GM21786 (cell line): ENCODE measurements around the gene NAT10.

Experiments used
- ATAC-seq: cut with Tn5 transposase; IDR thresholded peaks from one replicate; pipeline ENCODE4 v1.9.1; 2021; ENCODE audit not compliant: unreplicated experiment

Gene NAT10

DNA sequence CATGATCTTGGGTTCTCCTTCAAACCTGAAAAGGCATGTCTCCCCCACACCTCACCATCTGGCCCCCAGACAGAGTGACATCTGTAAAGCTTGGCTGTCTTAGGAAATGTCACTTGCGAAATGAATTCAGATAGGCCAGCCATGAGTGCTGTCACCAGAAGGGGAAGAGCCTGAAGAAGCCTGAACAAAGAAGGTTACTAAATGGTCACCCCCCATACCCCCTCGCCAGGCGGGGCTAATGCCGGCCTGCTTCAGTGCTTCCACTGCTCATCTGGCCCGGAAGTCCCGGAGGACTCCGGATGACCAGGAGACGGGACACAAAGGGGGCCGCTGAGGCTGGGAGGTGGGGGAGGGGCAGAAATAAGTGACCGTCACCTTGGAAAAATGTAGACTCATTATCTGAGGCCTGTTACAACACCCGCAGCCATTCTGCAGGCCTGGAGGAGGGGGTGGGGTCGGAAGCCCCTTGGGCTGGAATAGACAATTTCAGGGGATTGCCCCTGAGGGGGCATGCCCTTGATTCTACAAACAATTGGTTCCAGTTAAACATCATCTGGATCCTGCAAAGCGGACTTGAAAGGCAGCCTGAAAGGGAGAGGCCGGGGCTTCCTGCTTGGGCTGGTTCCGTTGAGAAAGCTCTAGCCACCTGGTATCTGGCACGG lies 43.2 kb downstream of the NAT10 start:
- ATAC-seq = no peak

DNA sequence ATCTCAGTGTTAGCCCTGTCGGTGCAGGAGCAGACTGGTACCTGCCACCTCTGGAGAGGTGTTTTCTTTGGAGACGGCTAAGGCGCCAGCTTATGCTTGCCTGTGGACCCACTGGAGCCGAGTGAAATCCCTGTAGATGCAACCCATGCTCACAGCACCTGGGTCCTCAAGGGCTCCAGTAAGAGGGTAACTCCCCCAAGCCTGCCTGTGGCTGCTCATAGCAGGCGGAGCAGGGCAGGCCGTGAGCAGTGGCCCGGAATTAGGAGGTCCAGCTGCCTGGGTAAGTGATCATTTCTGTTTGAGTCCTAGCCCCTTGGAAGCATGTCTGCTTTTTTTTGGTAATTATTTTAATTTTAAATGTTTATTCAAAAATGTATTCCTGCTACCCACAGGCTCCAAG lies 43.8 kb downstream of the NAT10 start:
- no peak for ATAC-seq

DNA sequence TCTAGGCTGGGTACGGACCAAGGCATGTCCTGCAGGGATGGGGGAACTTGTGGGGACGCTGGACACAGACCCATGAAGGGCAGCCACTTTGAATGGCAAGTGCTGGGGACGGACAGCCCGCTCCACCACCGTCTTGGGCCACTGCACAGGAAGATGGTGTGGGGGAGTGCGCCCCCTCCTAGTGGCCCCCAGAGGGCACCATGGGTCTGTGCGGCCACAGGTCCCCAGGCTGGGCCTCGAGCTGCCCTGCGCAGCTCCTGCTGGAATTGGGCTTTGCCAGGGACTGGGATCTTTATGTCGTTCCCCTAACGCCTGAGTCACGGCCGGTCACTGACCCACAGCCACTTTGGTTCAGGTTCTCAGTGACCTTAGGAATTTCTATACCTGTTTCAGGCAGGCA lies 44.4 kb downstream of the NAT10 start:
- no peak for ATAC-seq

DNA sequence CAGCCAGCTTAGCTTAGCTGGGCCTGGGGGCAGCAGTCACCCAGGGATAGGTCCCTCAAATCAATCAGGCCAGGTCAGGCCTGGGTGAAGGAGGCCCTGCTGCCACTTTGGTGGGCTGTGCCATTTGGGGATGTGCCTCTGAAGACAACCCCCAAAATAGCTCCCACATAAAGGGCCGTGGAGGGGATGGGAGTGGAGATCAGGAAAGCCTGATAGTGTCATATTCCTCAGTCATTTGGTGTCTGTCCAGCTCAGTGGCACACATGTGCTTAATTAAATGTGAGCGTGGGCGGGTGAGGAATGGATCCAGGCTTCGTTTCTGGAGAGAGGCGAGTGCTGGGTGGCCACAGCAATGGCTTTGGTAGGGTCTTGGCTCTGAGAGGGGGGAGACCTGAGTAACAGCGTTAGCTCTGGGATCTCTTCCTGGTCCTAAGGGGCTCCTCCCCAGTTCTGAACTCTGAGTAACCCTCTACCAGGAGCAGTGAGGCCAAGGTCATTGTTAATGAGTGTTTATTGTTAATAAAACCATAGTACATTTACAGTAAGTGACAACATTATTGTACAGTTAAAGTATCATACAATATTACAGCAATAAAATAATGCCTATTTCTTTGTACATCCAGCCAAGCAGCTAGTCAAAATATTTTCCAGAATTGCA lies 45.2 kb downstream of the NAT10 start:
- no peak for ATAC-seq

DNA sequence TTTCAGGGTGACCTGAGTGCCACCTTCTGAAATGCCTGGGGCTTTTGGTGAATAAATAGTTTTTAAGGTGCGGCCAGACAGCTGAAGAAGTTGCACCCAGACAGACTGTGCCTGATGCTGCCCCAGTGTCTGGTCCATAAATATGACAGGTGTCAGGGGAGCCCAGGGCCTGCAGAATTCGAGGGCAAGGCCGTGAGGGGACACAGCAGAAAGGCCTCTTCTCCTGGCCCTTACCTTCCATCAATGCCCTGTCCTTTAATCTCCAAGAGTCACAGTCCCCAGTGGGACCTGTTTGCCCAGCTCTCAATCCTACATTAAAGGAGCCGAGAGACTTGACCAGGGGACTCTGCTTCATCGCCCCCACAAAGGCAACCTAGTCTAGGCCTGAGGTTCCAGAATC lies 45.7 kb downstream of the NAT10 start:
- no peak for ATAC-seq

DNA sequence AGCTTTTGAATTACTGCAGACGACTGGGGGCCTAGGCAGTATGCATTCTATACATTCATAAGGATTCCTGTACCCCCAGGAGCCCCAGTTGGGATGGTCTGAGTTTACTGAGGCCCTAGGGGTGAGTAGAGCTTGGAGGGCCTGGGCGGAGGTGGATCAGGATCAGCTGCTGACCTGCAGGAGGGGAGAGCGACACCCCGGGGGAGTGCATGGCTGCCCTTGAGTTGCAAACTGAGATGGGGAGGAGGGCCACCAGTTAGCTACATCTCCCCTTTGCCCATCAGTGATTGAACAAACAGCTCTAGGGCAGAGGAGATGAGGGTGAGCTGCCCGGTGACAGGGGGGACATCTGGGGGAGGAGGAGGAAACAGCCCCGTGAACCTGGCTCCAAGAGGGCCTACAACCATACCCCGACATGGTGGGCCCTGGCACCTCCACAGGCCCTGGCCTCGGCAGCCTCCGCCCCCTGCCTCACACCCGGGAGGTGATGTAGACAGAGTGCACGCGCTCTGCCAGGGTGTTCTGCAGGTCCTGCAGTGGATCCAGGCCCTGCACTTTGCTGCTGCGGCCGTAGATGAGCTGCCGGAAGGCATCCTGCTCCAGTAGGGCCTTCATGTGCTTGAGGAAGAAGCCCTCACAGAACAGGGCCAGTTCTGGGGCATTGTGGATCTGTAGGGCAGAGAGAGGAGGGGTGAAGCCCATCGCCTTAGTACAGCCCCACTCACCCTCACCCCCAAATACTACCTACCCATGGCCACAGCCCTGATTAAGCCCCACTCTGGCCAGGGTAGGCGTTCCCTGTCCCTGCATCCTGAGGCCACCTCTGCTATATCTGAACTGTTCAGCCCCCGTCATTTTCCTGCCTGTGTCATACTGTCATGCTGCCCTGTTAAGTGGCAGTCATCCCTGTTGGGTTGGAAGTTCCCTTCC lies 46.8 kb downstream of the NAT10 start:
- no peak for ATAC-seq

DNA sequence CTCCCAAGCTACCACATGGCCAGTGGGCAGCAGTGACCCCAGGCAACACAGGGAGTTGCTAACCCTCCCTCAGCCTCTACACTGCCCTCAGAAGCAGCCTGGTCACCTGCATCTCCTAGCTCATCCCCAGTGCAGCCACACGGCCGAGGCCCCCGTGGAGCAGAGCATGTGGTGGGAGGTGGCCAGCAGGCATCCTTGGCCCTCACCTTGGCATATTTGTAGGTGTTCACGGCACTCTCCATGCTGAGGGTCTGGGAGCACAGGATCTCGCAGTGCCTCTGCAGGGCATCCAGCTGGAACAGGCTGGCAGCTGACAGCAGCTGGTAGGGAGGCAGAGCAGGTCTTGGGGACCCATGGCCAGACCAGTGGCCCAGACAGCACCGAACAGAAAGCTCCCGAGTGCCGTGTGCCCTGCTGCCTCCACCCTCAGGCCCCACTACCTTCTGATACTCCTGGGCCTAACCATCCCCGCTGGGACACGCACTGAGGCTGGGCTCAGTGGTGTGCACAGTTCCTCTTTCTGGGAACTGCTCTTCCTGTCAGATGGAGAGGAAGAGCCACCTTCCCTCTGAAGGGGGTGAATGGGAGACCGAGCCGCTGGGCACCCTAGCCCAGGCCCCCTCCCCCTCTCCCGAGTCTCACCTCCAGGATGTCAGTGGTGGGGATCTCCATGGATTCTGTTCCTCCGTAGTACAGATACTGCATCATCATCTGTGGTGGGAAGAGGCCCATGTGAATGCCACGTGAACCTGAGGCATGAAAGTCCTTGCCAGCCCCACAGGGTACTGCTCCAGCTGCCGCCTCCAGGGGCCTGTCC lies 48.8 kb downstream of the NAT10 start:
- ATAC-seq = peak; percentile 73

DNA sequence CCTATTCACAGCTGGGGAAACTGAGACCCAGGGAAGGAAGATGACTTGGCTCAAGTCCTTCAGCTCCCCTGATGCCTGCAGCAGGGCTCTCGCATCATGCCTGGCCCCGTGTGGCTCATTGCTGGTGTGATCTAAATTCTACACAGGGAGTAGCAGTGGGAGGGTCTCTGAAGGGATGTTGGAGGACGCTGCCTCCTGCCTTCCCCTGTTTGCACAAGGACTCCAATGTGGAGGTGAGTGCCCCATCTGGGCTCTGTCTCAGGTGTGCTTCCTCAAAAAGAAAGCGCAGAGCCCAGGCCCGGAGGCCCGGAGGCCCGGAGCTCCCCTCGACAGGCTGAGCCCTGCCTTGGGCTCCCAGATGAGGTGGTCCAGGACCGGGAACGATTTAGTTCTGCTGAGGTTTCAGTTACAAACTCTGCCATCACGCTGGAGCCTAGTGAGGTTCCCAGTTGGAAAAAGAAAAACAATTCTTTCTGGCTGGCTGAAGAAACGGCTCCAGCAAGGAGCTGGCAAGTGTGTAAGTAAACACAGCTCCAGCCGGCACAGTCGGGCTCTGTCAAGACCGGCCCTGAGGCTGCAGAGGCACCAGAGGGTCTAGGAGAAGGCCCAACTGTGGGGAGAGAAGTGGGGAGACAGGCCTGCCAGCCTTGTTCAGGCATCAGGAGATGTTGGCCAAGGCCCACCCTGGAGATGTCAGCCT lies 49.8 kb downstream of the NAT10 start:
- no peak for ATAC-seq

DNA sequence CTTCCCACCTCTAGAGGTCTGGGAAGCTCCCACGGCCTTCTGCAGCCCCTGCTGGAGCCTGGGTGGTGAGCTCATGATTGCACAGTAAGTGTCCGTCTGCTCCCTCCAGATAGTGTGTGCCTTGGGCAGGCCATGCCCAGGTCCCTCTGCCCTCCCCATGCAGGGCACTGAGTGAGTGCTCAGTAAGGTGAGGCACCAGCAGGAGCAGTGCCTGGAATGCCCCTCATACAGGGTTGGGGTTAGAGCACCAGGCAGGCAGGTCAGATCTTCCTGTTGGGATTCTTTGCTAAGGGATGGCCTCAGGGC lies 50.3 kb downstream of the NAT10 start:
- ATAC-seq = no peak

DNA sequence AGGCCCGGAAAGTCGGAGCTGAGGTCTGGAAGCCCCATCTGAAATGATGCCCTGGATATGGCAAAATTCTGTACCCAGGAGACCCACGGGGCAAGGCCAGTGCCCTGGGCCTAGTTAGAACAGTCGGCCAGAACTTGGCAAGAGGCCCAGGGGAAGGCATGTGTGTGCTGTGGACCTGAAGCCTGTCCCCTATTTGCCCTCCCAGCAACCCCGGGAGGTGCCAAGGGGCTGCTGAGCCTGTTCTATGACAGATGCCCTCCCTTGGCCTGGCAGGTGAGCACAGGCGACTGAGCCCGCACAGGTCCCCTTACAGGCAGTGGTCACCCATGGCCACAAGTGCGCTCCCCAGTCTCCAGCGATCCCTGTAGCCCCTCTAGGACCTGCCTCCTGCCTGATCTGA lies 51.7 kb downstream of the NAT10 start:
- ATAC-seq = no peak

DNA sequence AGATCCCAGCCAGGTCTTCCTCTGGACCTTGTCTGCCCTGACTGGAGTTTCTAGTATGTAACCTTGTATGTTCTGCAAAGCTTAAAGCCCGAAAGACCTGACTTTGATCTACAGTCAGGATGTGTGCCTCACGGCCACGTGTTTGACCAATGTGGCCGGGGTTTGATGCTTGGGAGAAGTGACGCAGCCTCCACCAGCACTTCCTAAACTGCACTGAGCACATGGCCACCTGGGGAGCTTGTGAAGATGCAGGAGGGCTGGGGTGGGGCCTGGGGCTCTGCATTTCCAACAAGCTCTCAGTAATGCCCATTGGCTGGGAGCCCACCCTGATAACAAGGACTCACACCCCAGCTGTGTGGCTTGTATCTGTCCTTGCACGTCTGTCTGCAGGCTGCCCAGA lies 53.2 kb downstream of the NAT10 start:
- ATAC-seq = no peak

DNA sequence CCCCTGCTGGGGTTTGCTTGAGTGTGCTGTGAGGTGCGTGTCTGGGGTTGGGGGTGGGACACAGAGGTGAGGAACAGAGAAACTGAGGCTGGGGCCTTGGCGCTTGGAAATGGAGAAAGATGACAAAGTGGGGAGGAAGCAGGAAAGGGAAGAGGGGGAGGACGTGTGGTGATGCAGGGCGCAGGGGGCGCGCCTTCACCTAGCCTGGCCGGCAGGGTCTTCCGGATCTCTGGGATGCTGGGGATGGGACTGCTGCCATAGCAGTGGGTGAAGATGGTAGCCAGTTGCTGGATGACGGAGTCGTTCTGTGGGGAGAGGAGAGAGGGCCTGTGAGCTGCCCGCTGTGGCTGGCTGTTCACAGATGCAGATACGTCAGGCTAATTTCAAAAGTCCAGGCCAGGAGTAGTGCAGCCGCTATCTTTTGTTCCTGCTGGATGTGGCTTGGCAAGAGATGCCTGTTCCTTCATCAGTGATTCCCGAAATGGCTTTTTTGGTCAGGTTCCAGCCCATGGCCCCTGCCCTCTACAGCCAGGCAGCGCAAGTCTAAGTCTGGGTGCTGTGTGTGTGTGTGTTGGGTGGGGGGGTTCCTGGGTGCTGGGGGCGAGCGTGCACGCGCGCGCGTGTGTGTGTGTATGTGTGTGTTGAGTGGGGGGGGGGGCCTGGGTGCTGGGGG lies 54.8 kb downstream of the NAT10 start:
- no peak for ATAC-seq

DNA sequence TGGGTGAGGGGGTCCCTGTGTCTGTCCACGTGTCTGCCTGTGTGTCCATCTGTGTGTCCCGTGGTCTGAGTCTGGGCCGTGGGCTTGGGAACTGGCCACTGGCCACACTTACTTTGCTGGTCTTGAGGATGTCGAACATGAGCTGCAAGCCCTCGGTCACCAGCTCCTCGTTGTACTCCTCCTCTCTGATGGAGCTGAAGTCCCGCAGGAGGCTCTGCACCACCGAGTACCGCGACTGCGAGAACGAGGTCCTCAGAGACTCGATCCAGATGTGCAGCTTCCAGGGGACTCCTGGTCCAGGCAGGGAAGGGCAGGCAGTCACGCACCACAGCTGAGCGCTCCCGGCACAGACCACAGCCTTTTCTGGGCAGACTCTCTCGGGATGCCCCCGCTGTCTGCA lies 55.4 kb downstream of the NAT10 start:
- ATAC-seq = no peak

DNA sequence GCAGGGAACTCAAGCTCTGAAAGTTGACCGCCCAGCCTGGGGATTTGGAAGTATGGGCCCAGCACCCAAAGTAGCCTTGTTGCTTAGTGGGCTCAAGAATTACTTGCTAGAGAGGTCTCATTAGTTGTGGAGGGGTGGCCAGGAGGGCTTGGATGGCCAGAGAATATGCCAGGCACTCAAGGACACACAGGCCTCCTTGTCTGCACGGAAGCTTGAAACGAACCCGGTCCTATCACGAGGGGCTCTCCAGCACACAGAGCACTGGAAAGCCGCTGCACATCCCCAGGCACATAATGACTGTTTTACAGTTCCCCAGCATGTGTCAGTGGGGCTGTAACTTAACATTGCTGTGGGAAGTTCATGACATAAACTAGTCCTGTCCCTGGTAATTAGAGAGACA lies 55.9 kb downstream of the NAT10 start:
- ATAC-seq = no peak

DNA sequence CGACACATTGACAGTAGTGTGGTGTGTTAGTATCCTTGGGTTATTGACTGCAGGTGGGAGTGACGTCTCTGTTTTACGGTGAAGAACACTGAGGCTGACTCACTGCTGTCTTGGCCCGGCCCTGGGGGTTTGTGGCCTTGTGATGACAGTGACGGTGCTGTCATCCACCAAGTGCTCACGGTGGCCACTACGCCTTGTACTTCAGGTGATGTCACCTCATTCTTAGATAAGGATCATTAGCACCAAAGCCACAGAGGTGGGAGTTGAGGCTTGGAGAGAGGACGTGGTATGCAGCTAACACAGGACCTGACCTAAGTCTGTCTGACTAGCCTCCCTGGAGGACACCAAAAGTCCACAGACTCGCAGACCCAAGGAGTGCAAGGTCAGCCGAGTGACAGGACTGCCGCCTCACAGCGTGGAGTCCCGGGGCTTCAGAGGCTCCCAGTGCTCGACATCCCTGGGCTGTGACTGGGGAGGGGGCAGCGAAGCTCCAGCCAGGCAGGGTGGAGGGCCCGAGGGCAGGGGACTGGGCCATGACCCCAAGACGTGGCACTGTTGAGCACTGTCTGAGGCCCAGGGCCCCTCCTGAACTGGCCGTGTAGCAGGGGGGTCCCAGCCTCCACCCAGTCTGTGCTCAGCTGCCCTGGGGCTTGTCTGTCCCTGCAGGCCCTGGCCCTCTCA lies 56.5 kb downstream of the NAT10 start:
- ATAC-seq = no peak

DNA sequence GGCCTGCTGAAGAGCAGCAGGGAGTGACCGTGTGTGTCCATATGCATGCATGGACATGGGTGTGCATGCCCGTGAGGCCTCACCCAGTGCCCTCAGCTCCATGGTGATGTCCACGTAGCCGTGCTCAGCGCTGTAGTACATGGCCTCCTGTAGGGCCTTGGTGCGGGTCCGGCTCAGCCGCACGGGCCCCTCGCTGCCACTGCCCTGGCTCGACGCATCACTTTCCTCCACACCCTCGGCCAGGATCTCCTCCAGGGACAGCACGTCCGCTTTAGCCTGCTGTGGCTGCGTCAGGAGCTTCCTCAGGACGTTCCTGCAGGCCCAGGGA lies 57.0 kb downstream of the NAT10 start:
- no peak for ATAC-seq

DNA sequence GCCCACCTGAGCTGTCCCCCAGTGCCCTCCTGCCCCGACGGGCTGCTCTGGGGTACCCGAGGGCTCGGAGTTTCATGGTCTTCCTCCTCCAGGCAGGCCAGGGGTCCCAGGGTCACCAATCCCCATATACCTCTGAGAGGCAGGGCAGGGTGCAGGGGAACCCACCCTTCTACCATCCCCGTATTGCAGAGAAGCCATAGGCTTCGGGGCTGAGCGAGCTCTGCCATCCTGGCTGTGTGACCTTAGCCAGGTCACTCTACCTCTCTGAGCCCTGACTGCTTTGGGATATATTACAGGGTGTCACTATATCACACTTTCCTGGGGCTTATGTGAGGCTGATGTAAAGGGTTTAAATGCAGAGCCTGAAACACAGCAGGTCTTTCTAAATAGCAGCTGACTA lies 57.4 kb downstream of the NAT10 start:
- no peak for ATAC-seq

DNA sequence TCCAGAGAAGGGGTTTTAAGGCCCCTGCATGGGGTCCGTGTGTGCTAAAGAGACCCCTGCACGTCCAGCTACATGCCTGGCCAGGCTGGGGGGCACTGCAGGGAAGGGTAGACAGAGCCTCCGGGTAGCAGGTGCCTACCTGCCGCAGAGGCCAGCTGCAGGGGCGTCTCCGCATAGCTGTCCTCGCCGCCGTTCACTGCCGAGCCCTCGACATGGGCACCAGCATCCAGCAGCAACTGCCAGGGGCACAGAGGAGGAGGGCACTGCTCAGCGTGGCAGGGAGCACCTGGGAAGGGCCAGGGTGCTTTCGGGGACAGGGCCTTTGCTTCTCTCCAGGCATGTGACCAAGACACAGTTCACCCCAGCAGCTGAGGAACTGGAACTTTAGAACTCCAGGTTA lies 59.7 kb downstream of the NAT10 start:
- no peak for ATAC-seq

DNA sequence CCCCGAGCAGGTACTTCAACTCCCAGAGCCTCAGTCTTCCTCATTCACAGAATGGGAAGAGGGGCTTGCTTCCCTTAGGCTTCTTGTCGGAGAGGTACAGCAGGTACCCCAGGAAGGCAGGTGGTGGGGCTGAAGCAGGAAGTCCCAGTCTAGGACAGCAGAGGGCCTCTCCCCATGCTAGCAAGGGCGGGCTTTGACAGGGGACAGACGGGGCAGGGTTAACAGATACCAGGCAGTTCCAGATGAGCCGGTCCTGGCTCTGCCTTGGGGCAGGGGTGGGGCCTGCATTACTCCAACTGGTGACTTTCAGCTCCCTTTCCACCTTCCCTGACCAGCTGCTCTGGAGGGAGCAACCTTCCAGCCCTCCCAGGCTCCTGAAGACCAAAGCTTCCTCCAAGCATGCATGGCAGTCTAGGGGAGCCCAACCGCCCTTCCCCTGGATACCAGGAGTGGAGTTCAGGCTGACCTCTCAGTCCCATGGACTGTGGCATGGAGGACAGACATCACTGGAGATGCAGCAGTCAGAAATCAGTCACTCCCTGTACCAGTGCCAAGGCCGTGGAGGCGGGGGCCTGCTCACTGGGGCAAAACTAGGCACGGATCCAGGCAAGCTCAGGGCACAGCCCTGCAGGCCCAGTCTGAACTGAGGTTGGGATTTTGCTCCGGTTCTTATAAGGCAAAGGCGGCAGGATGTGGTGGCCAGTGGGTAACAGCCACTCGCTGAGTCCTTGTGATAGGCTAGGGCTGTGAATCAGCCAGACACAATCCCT lies 60.5 kb downstream of the NAT10 start:
- no peak for ATAC-seq
